Upper lobe of left lung (tissue), 6 donors: ENCODE data around the gene TMTC2. TPM values are rescaled to one million over a fixed set of nuclear protein-coding genes. Genes with fewer than 3 reads are reported as not detected.

Experiments used
- ATAC-seq, 2 donors: fragments of 200-7000 bp; cut with Tn5 transposase; one replicate each; pipeline ENCODE4 v1.9.1; 2022; ENCODE audit warnings: mild to moderate bottlenecking in 2 of 2, moderate library complexity in 2 of 2; ENCODE audit not compliant: low FRiP score in 2 of 2
- DNase-seq, 2 donors: peaks; one replicate each; pipeline ENCODE4 v3.0.0-alpha.2; 2019 to 2020
- H3K27ac ChIP-seq, 4 donors: fragments of 200-600 bp; sonication (generic); one replicate each; pipeline ENCODE4 v1.5.1; 2016 to 2019
- H3K27me3 ChIP-seq, 4 donors: fragments of 200-600 bp; sonication (generic); one replicate each; pipeline ENCODE4 v1.5.1; 2017 to 2019
- H3K36me3 ChIP-seq, 4 donors: fragments of 200-600 bp; sonication (generic); one replicate each; pipeline ENCODE4 v1.5.1; 2016 to 2019
- H3K4me1 ChIP-seq, 4 donors: fragments of 200-600 bp; sonication (generic); one replicate each; pipeline ENCODE4 v1.5.1; 2018 to 2019
- H3K4me3 ChIP-seq, 4 donors: fragments of 200-600 bp; sonication (generic); one replicate each; pipeline ENCODE4 v1.5.1; 2017 to 2019; ENCODE audit warnings: mild to moderate bottlenecking in 2 of 4, moderate library complexity in 1 of 4
- H3K9me3 ChIP-seq, 4 donors: fragments of 200-600 bp; sonication (generic); one replicate each; pipeline ENCODE4 v1.5.1; 2018 to 2019
- CTCF ChIP-seq, 6 experiments: fragments of 450-650 bp in 4 of 6; fragments of 200-600 bp in 2 of 6; sonication (generic) in 2 of 6; IDR thresholded peaks; one replicate each; pipeline ENCODE4 v1.5.1; 2016 to 2019; ENCODE audit warnings: antibody characterized with exemption in 6 of 6
- EP300 ChIP-seq, 4 donors: sonication (generic); formaldehyde crosslinking; IDR thresholded peaks; one replicate each; pipeline ENCODE4 v1.5.1; 2017; ENCODE audit warnings: antibody characterized with exemption in 4 of 4, control low read depth in 2 of 4
- POLR2A ChIP-seq, 4 donors: fragments of 450-650 bp; IDR thresholded peaks; one replicate each; pipeline ENCODE4 v1.5.1; 2016 to 2017; ENCODE audit warnings: antibody characterized with exemption in 4 of 4, mild to moderate bottlenecking in 2 of 4
- POLR2AphosphoS5 ChIP-seq, 2 donors: sonication (generic); formaldehyde crosslinking; IDR thresholded peaks; one replicate each; pipeline ENCODE4 v1.5.1; 2017; ENCODE audit warnings: antibody characterized with exemption in 2 of 2
- WGBS, 2 donors: methylation state at CpG; one replicate each; pipeline ENCODE4 v1.1.5; 2017 to 2018; 5-methylcytosine and 5-hydroxymethylcytosine counted together
- total RNA-seq, 6 donors: library from RNA; depleted of rRNA in 4 of 6; stranded (reverse); fragments of >200 nt in 4 of 6; gene quantifications; one replicate each; pipeline versions ENCODE4 v1.1.0 to v1.2.1, GENCODE V29; 2016 to 2021
- donor health status: DM: no; HTN: no; CAD: no; lungs with moderate emphysema.
- donor health status: DM: no; HTN: yes; CAD: no; lungs with severe emphysema.

Gene TMTC2
- 10 to 100 TPM; 21.2 to 37.7 (median 26.8) TPM for total RNA-seq

DNA sequence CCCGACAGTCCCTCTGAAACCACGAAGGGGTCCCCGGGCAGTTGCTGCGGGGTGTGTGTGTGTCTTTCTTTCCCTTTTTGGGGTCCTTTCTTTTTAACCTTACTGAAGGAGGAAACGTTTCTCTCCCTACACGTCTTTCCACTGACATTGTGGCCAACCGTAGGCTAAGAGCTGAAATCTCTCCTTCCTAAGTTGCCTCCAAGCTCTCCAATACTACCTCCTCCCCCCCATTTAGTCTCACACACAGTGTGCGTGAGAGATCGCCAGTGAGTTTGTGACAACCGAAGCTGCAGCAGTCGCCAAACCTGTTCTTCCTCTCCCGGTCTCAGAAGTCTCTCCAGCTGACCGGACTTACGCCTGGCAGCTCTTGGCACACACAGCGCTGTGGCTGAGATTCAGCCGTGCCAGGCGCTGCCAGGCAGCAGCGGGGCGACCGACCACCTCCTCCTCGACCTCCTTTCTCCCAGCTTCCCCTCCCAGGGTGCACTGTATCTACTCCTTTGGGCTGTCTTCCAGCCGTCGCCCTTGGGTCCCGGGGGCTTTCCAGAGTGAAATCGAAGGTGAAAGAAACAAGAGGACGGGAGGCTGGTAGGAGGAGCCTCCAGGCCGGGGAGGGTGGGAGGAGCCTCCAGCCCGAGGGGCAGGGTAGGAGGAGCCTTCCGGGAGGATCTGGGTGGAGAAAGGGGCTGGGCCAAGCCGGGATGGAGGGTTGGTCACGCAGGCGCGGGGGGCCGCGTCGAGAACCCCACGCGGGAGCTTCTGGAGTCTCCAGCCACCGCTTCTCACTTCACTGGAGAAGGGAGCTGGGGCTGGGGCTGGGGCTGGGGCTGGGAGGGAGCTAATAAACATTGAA is at the start of gene TMTC2:
Gene TMTC2, plus strand, starts transcription at position 739 of the 853 bp plus-strand sequence.
- DNase-seq = peak; percentile 95
- H3K9me3 ChIP-seq = no peaks in the 10 kb centered on the region
- H3K27ac ChIP-seq = peak within 1 kb of the TSS; percentile 87 to 94 (median 91)
- TF ChIP-seq CTCF (IDR thresholded peaks at IDR 0.05) = no peak
- peak in 1 of 4 donors; percentile 16 for TF ChIP-seq EP300 (IDR thresholded peaks at IDR 0.05)
- peak in 1 of 2 donors; percentile 77 for TF ChIP-seq POLR2AphosphoS5 (IDR thresholded peaks at IDR 0.05)
- TF ChIP-seq POLR2A (IDR thresholded peaks at IDR 0.05) = peak in 3 of 4 donors; percentile 31 to 74 (median 43)
- peaks cover 6 to 33% (median 23%) of the 10 kb centered on the region in 4 donors for H3K4me1 ChIP-seq
- H3K4me3 ChIP-seq = peak within 1 kb of the TSS; percentile 64 to 94 (median 86)
- 0 to 1% methylated on average over 39 of the region's 39 CpGs for WGBS, 2 donors
- H3K36me3 ChIP-seq = no peaks in the 10 kb centered on the region
- no peaks in the 10 kb centered on the region for H3K27me3 ChIP-seq
- peak; percentile 98 to 99 for ATAC-seq

DNA sequence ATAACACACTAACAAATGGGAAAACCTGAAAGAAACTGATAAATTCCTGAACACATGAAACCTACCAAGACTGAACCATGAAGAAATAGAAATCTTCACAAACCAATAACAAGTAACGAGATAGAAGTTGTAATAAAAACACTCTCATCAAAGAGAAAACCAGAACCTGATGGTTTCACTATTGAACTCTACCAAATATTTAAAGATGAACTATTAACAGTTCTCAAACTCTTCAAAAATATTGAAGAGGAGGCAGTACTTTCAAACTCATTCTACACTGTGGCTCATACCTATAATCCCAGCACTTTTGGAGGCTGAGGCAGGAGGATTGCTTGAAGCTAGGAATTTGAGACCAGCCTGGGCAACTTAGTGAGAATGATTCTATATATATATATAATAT is 48.4 kb upstream of the TMTC2 start:
- Histone ChIP-seq H3K9me3 (no peaks in the 10 kb centered on the region), H3K4me1 (no peaks in the 10 kb centered on the region), H3K36me3 (no peaks in the 10 kb centered on the region), H3K4me3 (no peak overlapping the region), H3K27ac (no peak overlapping the region), H3K27me3 (no peaks in the 10 kb centered on the region)
- WGBS, 2 donors = 84 to 93% methylated on average over 1 of the region's 1 CpG
- ATAC-seq (no peak), DNase-seq (no peak)
- TF ChIP-seq POLR2AphosphoS5 (IDR thresholded peaks at IDR 0.05) = no peak
- TF ChIP-seq EP300 (IDR thresholded peaks at IDR 0.05) = no peak
- TF ChIP-seq POLR2A (IDR thresholded peaks at IDR 0.05) = no peak
- TF ChIP-seq CTCF (IDR thresholded peaks at IDR 0.05) = no peak

DNA sequence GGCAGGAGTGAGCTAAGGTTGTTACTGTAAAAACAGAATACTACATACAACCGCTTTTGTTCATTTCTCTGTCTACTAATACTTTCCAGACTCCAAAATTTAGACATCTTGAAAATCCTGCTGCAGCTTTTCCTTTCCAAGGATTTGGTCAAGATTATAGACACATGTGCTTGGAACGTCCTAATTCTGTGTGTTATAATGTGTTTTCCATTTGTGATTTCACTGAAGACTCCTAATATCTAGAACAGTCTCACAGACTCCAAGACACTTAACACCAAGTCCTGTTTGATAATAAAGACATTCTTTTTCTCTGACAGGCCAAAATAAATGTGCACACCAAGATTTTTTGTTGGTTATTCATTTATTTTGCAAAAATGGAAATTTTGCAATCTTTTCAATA is 41.8 kb upstream of the TMTC2 start:
- TF ChIP-seq POLR2AphosphoS5 (IDR thresholded peaks at IDR 0.05) = no peak
- no peak for TF ChIP-seq CTCF (IDR thresholded peaks at IDR 0.05)
- no peak for TF ChIP-seq POLR2A (IDR thresholded peaks at IDR 0.05)
- TF ChIP-seq EP300 (IDR thresholded peaks at IDR 0.05) = no peak
- Histone ChIP-seq H3K36me3 (no peaks in the 10 kb centered on the region), H3K9me3 (no peaks in the 10 kb centered on the region), H3K4me1 (no peaks in the 10 kb centered on the region), H3K4me3 (no peak overlapping the region), H3K27ac (no peak overlapping the region), H3K27me3 (no peaks in the 10 kb centered on the region)
- no peak for DNase-seq
- no peak for ATAC-seq
- WGBS, 2 donors = 74 to 82% methylated on average over 2 of the region's 2 CpGs

DNA sequence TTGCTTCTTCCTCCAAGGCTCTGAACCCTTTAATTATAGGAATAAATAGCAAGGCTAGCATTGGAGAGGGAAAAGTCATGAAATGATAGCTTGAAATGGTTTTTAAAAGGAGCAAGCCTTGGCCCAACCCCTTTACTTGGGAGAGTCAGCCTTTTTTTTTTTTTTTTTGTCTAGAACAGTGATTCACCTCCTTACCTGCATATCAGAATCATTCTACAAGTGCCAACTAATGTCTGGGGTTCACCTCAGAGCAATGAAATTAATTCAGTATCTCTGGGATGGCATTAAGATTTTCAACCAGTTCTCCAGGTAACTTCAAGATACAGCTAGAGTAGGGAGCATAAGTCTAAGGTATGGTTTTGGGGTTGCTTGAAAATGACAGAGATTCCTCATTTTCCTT is 41.3 kb upstream of the TMTC2 start:
- Histone ChIP-seq H3K27ac (no peak overlapping the region), H3K4me3 (no peak overlapping the region), H3K27me3 (no peaks in the 10 kb centered on the region), H3K4me1 (no peaks in the 10 kb centered on the region), H3K36me3 (no peaks in the 10 kb centered on the region), H3K9me3 (no peaks in the 10 kb centered on the region)
- TF ChIP-seq CTCF (IDR thresholded peaks at IDR 0.05) = no peak
- TF ChIP-seq POLR2A (IDR thresholded peaks at IDR 0.05) = no peak
- no peak for TF ChIP-seq POLR2AphosphoS5 (IDR thresholded peaks at IDR 0.05)
- DNase-seq = no peak
- no peak for ATAC-seq

DNA sequence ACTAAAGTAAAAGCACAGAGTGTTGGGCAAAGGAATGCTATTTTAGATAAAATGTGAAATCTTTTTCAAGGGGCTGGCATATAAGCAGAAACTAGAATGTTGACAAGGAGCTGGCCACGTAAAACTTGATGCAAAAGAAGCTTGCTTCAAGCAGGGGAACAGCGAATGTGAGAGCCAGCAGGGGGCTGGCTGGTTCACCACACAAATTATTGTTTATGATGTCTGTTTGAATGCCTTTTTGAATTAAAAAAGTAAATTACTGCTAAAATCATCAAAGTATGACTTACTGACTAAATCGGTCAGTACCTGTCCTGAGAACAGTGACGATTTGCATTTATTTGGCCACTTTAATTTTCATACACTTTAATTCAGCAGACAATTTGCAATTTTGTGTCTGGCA is 38.9 kb upstream of the TMTC2 start:
- Histone ChIP-seq H3K36me3 (no peaks in the 10 kb centered on the region), H3K4me1 (no peaks in the 10 kb centered on the region), H3K27me3 (no peaks in the 10 kb centered on the region), H3K9me3 (no peaks in the 10 kb centered on the region), H3K27ac (no peak overlapping the region), H3K4me3 (no peak overlapping the region)
- TF ChIP-seq EP300 (IDR thresholded peaks at IDR 0.05) (no peak), CTCF (IDR thresholded peaks at IDR 0.05) (no peak), POLR2A (IDR thresholded peaks at IDR 0.05) (no peak), POLR2AphosphoS5 (IDR thresholded peaks at IDR 0.05) (no peak)
- DNase-seq (no peak), ATAC-seq (no peak)
- WGBS, 2 donors = 85 to 91% methylated on average over 4 of the region's 4 CpGs
